ENCODE measurements around the gene CD247.

GRCh38 chr1:167452483-167452882 is 65.8 kb downstream of the CD247 start:
- no peak for TF ChIP-seq POLR2A (IDR thresholded peaks at IDR 0.05)
- TF ChIP-seq POLR2AphosphoS5 (IDR thresholded peaks at IDR 0.05): no peak

Measured in transverse colon (tissue), 3 donors.